Glutamatergic neuron (in vitro differentiated cells): ENCODE measurements around the gene ASCL5. TPM values are rescaled to one million over a fixed set of nuclear protein-coding genes. Genes with fewer than 3 reads are reported as not detected.

ENCODE experiments used
- DNase-seq: peaks from one replicate; pipeline ENCODE4 v3.0.0; 2022
- H3K27ac Mint-ChIP-seq: one replicate; pipeline ENCODE4 v1.8.0; 2020; ENCODE audit warnings: mild to moderate bottlenecking, mixed read lengths, inconsistent platforms; ENCODE audit not compliant: unreplicated experiment
- H3K27me3 Mint-ChIP-seq: one replicate; pipeline ENCODE4 v1.8.0; 2020; ENCODE audit warnings: mild to moderate bottlenecking, moderate library complexity, mixed read lengths, inconsistent platforms; ENCODE audit not compliant: unreplicated experiment
- H3K36me3 Mint-ChIP-seq: one replicate; pipeline ENCODE4 v1.8.0; 2020; ENCODE audit warnings: mild to moderate bottlenecking, mixed read lengths, inconsistent platforms; ENCODE audit not compliant: unreplicated experiment
- H3K4me1 Mint-ChIP-seq: one replicate; pipeline ENCODE4 v1.8.0; 2020; ENCODE audit warnings: mild to moderate bottlenecking, low read depth, mixed read lengths, inconsistent platforms; ENCODE audit not compliant: unreplicated experiment
- H3K4me3 Mint-ChIP-seq: one replicate; pipeline ENCODE4 v1.8.0; 2020; ENCODE audit warnings: mild to moderate bottlenecking, mixed read lengths, inconsistent platforms; ENCODE audit not compliant: unreplicated experiment
- H3K9me3 Mint-ChIP-seq: one replicate; pipeline ENCODE4 v1.8.0; 2020; ENCODE audit warnings: mild to moderate bottlenecking, moderate library complexity, mixed read lengths, inconsistent platforms; ENCODE audit not compliant: unreplicated experiment
- CTCF ChIP-seq: fragments of 200-600 bp; sonication (generic); IDR thresholded peaks from one replicate; pipeline ENCODE4 v1.5.0; 2021; ENCODE audit not compliant: partially characterized antibody, unreplicated experiment
- total RNA-seq: library from RNA; stranded (reverse); fragmentation: NEBNext Ultra II Directional; extraction: Animal tissue kit (Norgen Biotek cat#: 25700); gene quantifications from one replicate; pipeline ENCODE4 v1.2.1, GENCODE V29; 2021; ENCODE audit not compliant: unreplicated experiment

ASCL5 gene
- total RNA-seq, 1 donor from 2014 or later: not detected

DNA sequence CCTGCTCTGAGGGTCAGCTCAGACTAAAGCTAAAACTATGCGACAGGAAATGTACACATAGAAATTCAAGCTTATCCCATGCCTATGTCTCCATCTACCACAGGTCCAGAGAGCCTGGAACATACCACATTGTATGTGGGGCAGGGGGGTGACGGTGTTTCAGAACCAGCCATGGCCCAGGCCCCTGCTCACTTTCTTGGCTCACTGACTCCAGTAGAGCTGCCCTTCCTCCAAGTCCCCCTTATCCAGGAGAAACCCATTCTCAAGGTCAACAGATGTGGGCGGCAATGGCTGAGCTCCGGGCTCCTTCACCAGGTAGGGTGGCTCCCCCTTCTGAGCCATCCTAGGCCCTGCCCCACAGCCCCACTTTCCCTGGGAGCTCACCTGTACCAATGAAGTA is 35.7 kb downstream of the ASCL5 start:
- Mint-ChIP-seq H3K4me3 (no peak overlapping the region), H3K4me1 (peaks cover 15% of the 10 kb centered on the region), H3K27ac (no peak overlapping the region), H3K36me3 (no peaks in the 10 kb centered on the region), H3K27me3 (peaks cover 1% of the 10 kb centered on the region), H3K9me3 (no peaks in the 10 kb centered on the region)
- TF ChIP-seq CTCF: no peak
- DNase-seq: no peak

DNA sequence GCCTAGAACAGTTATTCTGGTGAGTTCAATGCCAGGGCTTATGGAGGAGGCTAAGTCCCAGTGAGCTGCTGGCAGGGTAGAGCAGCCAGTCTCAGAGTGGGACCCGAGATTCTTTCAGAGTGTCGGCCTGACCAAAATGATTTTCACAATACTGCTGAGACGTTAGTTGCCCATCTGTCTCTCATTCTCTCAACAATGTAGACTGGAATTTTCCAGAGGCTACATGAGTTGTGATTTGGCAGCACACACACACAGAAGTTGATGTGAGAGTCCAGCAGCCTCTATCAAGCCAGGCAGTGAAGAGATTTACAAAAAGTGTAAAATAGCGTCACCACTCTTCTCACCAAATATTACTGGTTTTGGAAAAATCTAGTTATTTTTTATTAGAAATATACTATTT is 36.4 kb downstream of the ASCL5 start:
- H3K9me3 Mint-ChIP-seq: no peaks in the 10 kb centered on the region
- TF ChIP-seq CTCF: no peak
- no peak overlapping the region for H3K27ac Mint-ChIP-seq
- DNase-seq: no peak
- H3K4me3 Mint-ChIP-seq: no peak overlapping the region
- H3K4me1 Mint-ChIP-seq: peaks cover 9% of the 10 kb centered on the region
- peaks cover 1% of the 10 kb centered on the region for H3K27me3 Mint-ChIP-seq
- H3K36me3 Mint-ChIP-seq: no peaks in the 10 kb centered on the region

- no peak for TF ChIP-seq CTCF
- no peak overlapping the region for H3K4me3 Mint-ChIP-seq
- H3K36me3 Mint-ChIP-seq: no peaks in the 10 kb centered on the region
- H3K4me1 Mint-ChIP-seq: peaks cover 5% of the 10 kb centered on the region
- H3K27ac Mint-ChIP-seq: no peak overlapping the region
- no peaks in the 10 kb centered on the region for H3K9me3 Mint-ChIP-seq
- H3K27me3 Mint-ChIP-seq: peaks cover 1% of the 10 kb centered on the region
- no peak for DNase-seq
Measured at GRCh38 chr1:201089596-201089995, 37.4 kb downstream of the ASCL5 start.

- Mint-ChIP-seq H3K9me3 (peaks cover 1% of the 10 kb centered on the region), H3K27me3 (peaks cover 1% of the 10 kb centered on the region), H3K4me3 (no peak overlapping the region), H3K4me1 (peaks cover 6% of the 10 kb centered on the region), H3K27ac (no peak overlapping the region), H3K36me3 (no peaks in the 10 kb centered on the region)
- TF ChIP-seq CTCF: no peak
- DNase-seq: no peak
Measured at GRCh38 chr1:201088901-201089525, 38.0 kb downstream of the ASCL5 start.

DNA sequence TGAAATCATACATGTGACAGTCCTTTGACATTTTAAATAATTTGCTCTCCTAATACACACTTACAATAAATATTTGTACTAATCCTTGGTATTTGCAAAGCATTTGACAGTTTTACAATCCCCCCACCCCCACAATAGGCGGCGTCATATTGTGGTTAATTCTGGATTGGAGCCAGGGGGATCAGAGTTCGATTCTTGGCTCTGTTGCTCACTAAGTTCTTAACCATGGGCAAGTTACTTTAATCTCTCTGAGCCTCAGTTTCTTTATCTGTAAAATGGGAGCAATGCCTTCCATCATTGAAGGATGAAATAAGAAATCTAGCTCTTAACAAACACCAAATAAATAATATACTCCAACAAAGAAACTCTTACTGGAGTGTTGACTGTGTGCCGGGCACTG is 38.6 kb downstream of the ASCL5 start:
- H3K27ac Mint-ChIP-seq: no peak overlapping the region
- TF ChIP-seq CTCF: no peak
- H3K9me3 Mint-ChIP-seq: peaks cover 1% of the 10 kb centered on the region
- peaks cover 7% of the 10 kb centered on the region for H3K4me1 Mint-ChIP-seq
- H3K27me3 Mint-ChIP-seq: no peaks in the 10 kb centered on the region
- no peak for DNase-seq
- no peaks in the 10 kb centered on the region for H3K36me3 Mint-ChIP-seq
- H3K4me3 Mint-ChIP-seq: no peak overlapping the region
